Measurements from ENCODE around the gene PSD.

- TF ChIP-seq CTCF (conservative IDR thresholded peaks at IDR 0.05; ENCODE audit: low read length) (no peak), EZH2phosphoT487 (IDR thresholded peaks at IDR 0.05; ENCODE audit: borderline replicate concordance, low read depth, low read length) (no peak)
Observed at GRCh38 chr10:102421507-102421756, 2.8 kb upstream of the PSD start.

All from OCI-LY7 (cell line).